B cell (primary cell): ENCODE measurements around the gene FAR2. TPM values are rescaled to one million over a fixed set of nuclear protein-coding genes. Genes with fewer than 3 reads are reported as not detected.

ENCODE experiments used
- ATAC-seq: fragments of 200-7000 bp; cut with Tn5 transposase; one replicate; pipeline ENCODE4 v1.10.0; 2021; ENCODE audit warnings: low read depth, mild to moderate bottlenecking, moderate number of reproducible peaks, moderate library complexity
- CTCF ChIA-PET: fragments of 350-600 bp; sonication (Branson Sonifier 250); formaldehyde crosslinking; loops from one replicate; lab custom pipeline; 2021; ENCODE audit warnings: antibody characterized with exemption, inconsistent platforms; lab: Charles Lee
- POLR2A ChIA-PET: fragments of 350-600 bp; sonication (Branson Sonifier 250); formaldehyde crosslinking; loops from one replicate; lab custom pipeline; 2021; ENCODE audit warnings: antibody characterized with exemption; lab: Charles Lee
- DNase-seq: peaks from one replicate; pipeline ENCODE4 v3.0.0; 2013
- H2AFZ ChIP-seq: 2 replicates; pipeline ENCODE4 v1.6.1; 2012; ENCODE audit warnings: mild to moderate bottlenecking, low read depth, low read length; ENCODE audit not compliant: insufficient read depth, poor library complexity, severe bottlenecking
- H3K27ac ChIP-seq, 2 donors: 1 replicate in 1 of 2; 2 replicates in 1 of 2; pipeline ENCODE4 v1.5.1; 2012 to 2013; ENCODE audit warnings: low read length in 2 of 2, mild to moderate bottlenecking in 2 of 2, moderate library complexity in 1 of 2
- H3K27me3 ChIP-seq, 4 experiments: fragments of 200-600 bp in 1 of 4; sonication (generic) in 1 of 4; replicated peaks in 1 of 4; 1 replicate in 2 of 4; 2 replicates in 2 of 4; pipeline versions ENCODE4 v1.6.1 to v1.7.0; 2013 to 2016; ENCODE audit warnings: low read length in 3 of 4, mild to moderate bottlenecking in 2 of 4, mixed read lengths in 1 of 4, moderate library complexity in 1 of 4; ENCODE audit not compliant: insufficient read depth in 4 of 4, control insufficient read depth in 3 of 4; ENCODE audit errors: control extremely low read depth in 1 of 4
- H3K36me3 ChIP-seq, 2 experiments: replicated peaks in 1 of 2; 1 replicate in 1 of 2; 2 replicates in 1 of 2; pipeline versions ENCODE4 v1.6.1 to v1.7.1; 2013; ENCODE audit warnings: low read length in 1 of 2; ENCODE audit not compliant: insufficient read depth in 2 of 2, control insufficient read depth in 1 of 2; ENCODE audit errors: control extremely low read depth in 1 of 2, extremely low read depth in 1 of 2
- H3K4me1 ChIP-seq, 2 donors: fragments of 200-600 bp in 1 of 2; sonication (generic) in 1 of 2; 1 replicate in 1 of 2; 2 replicates in 1 of 2; pipeline versions ENCODE4 v1.5.1 to v1.6.1; 2013 to 2017; ENCODE audit warnings: low read length in 2 of 2; ENCODE audit not compliant: control insufficient read depth in 2 of 2, insufficient read depth in 2 of 2
- H3K4me2 ChIP-seq: replicated peaks from 2 replicates; pipeline ENCODE3; 2012; ENCODE audit warnings: mild to moderate bottlenecking, low read depth, low read length; ENCODE audit not compliant: poor library complexity, severe bottlenecking
- H3K4me3 ChIP-seq, 5 experiments: fragments of 200-600 bp in 1 of 5; sonication (generic) in 1 of 5; 1 replicate in 3 of 5; 2 replicates in 2 of 5; pipeline versions ENCODE4 v1.5.1 to v1.7.0; 2011 to 2016; ENCODE audit warnings: low read length in 4 of 5, mild to moderate bottlenecking in 4 of 5, low read depth in 2 of 5, control low read depth in 1 of 5, moderate library complexity in 1 of 5; ENCODE audit not compliant: insufficient read depth in 1 of 5; ENCODE audit errors: control extremely low read depth in 1 of 5, extremely low read depth in 1 of 5
- H3K79me2 ChIP-seq: fragments of 200-600 bp; sonication (generic); one replicate; pipeline ENCODE4 v1.6.0; 2016; ENCODE audit warnings: low read length; ENCODE audit not compliant: control insufficient read depth, insufficient read depth
- H3K9ac ChIP-seq: fragments of 200-600 bp; sonication (generic); 2 replicates; pipeline ENCODE4 v1.6.1; 2017; ENCODE audit warnings: mild to moderate bottlenecking, low read length, moderate library complexity
- H3K9me3 ChIP-seq, 3 donors: one replicate each; pipeline versions ENCODE4 v1.6.1 to v1.7.1; 2013; ENCODE audit warnings: low read length in 2 of 3; ENCODE audit not compliant: control insufficient read depth in 2 of 3, insufficient read depth in 1 of 3; ENCODE audit errors: control extremely low read depth in 1 of 3
- H4K20me1 ChIP-seq: 2 replicates; pipeline ENCODE4 v1.6.0; 2012; ENCODE audit warnings: mild to moderate bottlenecking, low read length; ENCODE audit not compliant: insufficient read depth, control insufficient read depth, poor library complexity, severe bottlenecking
- H3K27ac Mint-ChIP-seq: one replicate; pipeline ENCODE4 v1.8.0; 2021; ENCODE audit warnings: mixed read lengths
- H3K27me3 Mint-ChIP-seq: one replicate; pipeline ENCODE4 v1.8.0; 2021; ENCODE audit warnings: mixed read lengths
- H3K4me1 Mint-ChIP-seq: one replicate; pipeline ENCODE4 v1.8.0; 2021; ENCODE audit warnings: mixed read lengths
- H3K4me3 Mint-ChIP-seq: one replicate; pipeline ENCODE4 v1.8.0; 2021; ENCODE audit warnings: mixed read lengths
- H3K9me3 Mint-ChIP-seq: one replicate; pipeline ENCODE4 v1.8.0; 2022; ENCODE audit warnings: mixed read lengths; ENCODE audit not compliant: insufficient read depth
- CTCF ChIP-seq: fragments of 200-600 bp; IDR thresholded peaks from one replicate; pipeline ENCODE4 v1.8.0; 2022; ENCODE audit warnings: antibody characterized with exemption, mild to moderate bottlenecking
- EZH2 ChIP-seq: IDR thresholded peaks from 2 replicates; pipeline ENCODE4 v1.6.1; 2012; ENCODE audit warnings: borderline replicate concordance, low read depth, mild to moderate bottlenecking, moderate library complexity, low read length; ENCODE audit not compliant: insufficient read depth, poor library complexity, severe bottlenecking
- WGBS: methylation state at CpG from one replicate; pipeline ENCODE4 v1.1.5; 2013; ENCODE audit warnings: missing lambda C conversion rate; ENCODE audit not compliant: insufficient coverage; 5-methylcytosine and 5-hydroxymethylcytosine counted together
- intact Hi-C: fragments of 100-400 bp; cut with micrococcal nuclease; formaldehyde crosslinking; loops from one replicate; pipeline ENCODE4 v1.10.0; 2022
- polyA plus RNA-seq: library from polyadenylated mRNA; depleted of rRNA; stranded (reverse); fragments of >200 nt; gene quantifications from 2 replicates; pipeline ENCODE4 v1.2.3, GENCODE V29; 2012
- total RNA-seq, 2 donors: library from RNA; stranded (reverse); fragments of 120-200 nt in 1 of 2; gene quantifications; 1 replicate in 1 of 2; 2 replicates in 1 of 2; pipeline versions ENCODE4 v1.2.3 to v1.2.4, GENCODE V29; 2013 to 2022

The FAR2 gene
- total and polyA plus RNA-seq, 2 donors (not counting 1 experiment from before 2014, with no cell fraction given) = 0.39 TPM; not detected in 1

GRCh38 chr12:29275834-29276233 lies 126.8 kb downstream of the FAR2 start:
- Histone ChIP-seq H3K9me3 (peaks cover 0 to 9% (median 0%) of the 10 kb centered on the region in 3 donors), H3K36me3 (no peaks in the 10 kb centered on the region), H3K79me2 (no peaks in the 10 kb centered on the region), H3K4me2 (no peak overlapping the region), H3K9ac (no peak overlapping the region), H3K27ac (no peak overlapping the region), H2AFZ (no peak overlapping the region), H3K4me1 (no peaks in the 10 kb centered on the region), H3K27me3 (no peaks in the 10 kb centered on the region), H4K20me1 (no peaks in the 10 kb centered on the region), H3K4me3 (no peak overlapping the region)
- intact Hi-C loops = no loop called here
- CTCF ChIA-PET = no interaction called here
- Mint-ChIP-seq H3K27me3 (no peaks in the 10 kb centered on the region), H3K9me3 (peaks cover 4% of the 10 kb centered on the region), H3K27ac (no peak overlapping the region), H3K4me1 (no peaks in the 10 kb centered on the region), H3K4me3 (no peak overlapping the region)
- POLR2A ChIA-PET = no interaction called here
- ATAC-seq = no peak
- DNase-seq = no peak
- WGBS = no CpG with 5 or more reads among the region's 3 CpGs
- TF ChIP-seq EZH2 (no peak), CTCF (no peak)

GRCh38 chr12:29277231-29277630 lies 128.2 kb downstream of the FAR2 start:
- no peak overlapping the region for H3K9ac ChIP-seq
- CTCF ChIA-PET = interaction anchor here (0.6 kb wide), 1 partner anchor 102 kb away, joined by 3 read pairs; no protein-coding TSS in a partner anchor
- 80% methylated on average over 1 of the region's 4 CpGs for WGBS

More at GRCh38 chr12:29277231-29277630, 128.2 kb downstream of the FAR2 start:
- no peaks in the 10 kb centered on the region for H3K27me3 ChIP-seq
- Mint-ChIP-seq H3K27ac (no peak overlapping the region), H3K9me3 (peaks cover 4% of the 10 kb centered on the region), H3K4me1 (no peaks in the 10 kb centered on the region), H3K27me3 (no peaks in the 10 kb centered on the region), H3K4me3 (no peak overlapping the region)
- DNase-seq (no peak), ATAC-seq (no peak)
- no peaks in the 10 kb centered on the region for H3K4me1 ChIP-seq
- TF ChIP-seq CTCF = no peak
- no peak for TF ChIP-seq EZH2
- no peaks in the 10 kb centered on the region for H3K79me2 ChIP-seq
- H2AFZ ChIP-seq = no peak overlapping the region
- intact Hi-C loops = no loop called here
- peaks cover 0 to 9% (median 0%) of the 10 kb centered on the region in 3 donors for H3K9me3 ChIP-seq
- no peak overlapping the region for H3K4me2 ChIP-seq
- POLR2A ChIA-PET = no interaction called here
- no peaks in the 10 kb centered on the region for H3K36me3 ChIP-seq
- H4K20me1 ChIP-seq = no peaks in the 10 kb centered on the region
- H3K4me3 ChIP-seq = no peak overlapping the region
- no peak overlapping the region for H3K27ac ChIP-seq
